PC-3 (cell line): ENCODE measurements around the gene LCE3D. TPM values are rescaled to one million over a fixed set of nuclear protein-coding genes. Genes with fewer than 3 reads are reported as not detected.

Experiments used
- ATAC-seq: fragments of 200-7000 bp; cut with Tn5 transposase; 2 replicates; pipeline ENCODE4 v1.9.1; 2020; ENCODE audit warnings: mild to moderate bottlenecking, moderate library complexity
- BruUV-seq: library from RNA; stranded (reverse); fragments of 400-500 nt; replicated peaks from 2 replicates; lab custom pipeline; 2021; lab: Mats Ljungman, UMichigan
- CTCF ChIA-PET: fragments of 300-600 bp; sonication (Branson Sonifier 250); formaldehyde crosslinking; loops from one replicate; lab custom pipeline; 2022; ENCODE audit warnings: antibody characterized with exemption; lab: Charles Lee
- POLR2A ChIA-PET: fragments of 300-600 bp; sonication (Branson Sonifier 250); formaldehyde crosslinking; loops from one replicate; lab custom pipeline; 2022; ENCODE audit warnings: antibody characterized with exemption; ENCODE audit not compliant: unreplicated experiment; lab: Charles Lee
- DNase-seq: peaks from one replicate; pipeline ENCODE4 v3.0.0-alpha.2; 2015
- H2AFZ ChIP-seq: fragments of 300-600 bp; sonication (generic); 2 replicates; pipeline ENCODE4 v1.6.0; 2016; ENCODE audit warnings: antibody characterized with exemption, low read length
- H3F3A ChIP-seq: fragments of 300-600 bp; sonication (generic); one replicate; pipeline ENCODE4 v1.6.0; 2017; ENCODE audit warnings: antibody characterized with exemption, low read length, control low read depth, mild to moderate bottlenecking; ENCODE audit not compliant: unreplicated experiment
- H3K27ac ChIP-seq: fragments of 300-600 bp; sonication (generic); 2 replicates; pipeline ENCODE4 v1.5.1; 2016; ENCODE audit warnings: mild to moderate bottlenecking, low read length
- H3K27me3 ChIP-seq: fragments of 300-600 bp; sonication (generic); 2 replicates; pipeline ENCODE4 v1.6.1; 2016; ENCODE audit warnings: low read length, mixed read lengths
- H3K36me3 ChIP-seq: fragments of 300-600 bp; sonication (generic); 2 replicates; pipeline ENCODE4 v1.6.1; 2016; ENCODE audit warnings: low read depth, mixed run types, low read length, mixed read lengths
- H3K4me1 ChIP-seq: fragments of 300-600 bp; sonication (generic); 2 replicates; pipeline ENCODE4 v1.5.1; 2016; ENCODE audit warnings: low read length; ENCODE audit not compliant: insufficient read depth
- H3K4me2 ChIP-seq: fragments of 300-600 bp; sonication (generic); 2 replicates; pipeline ENCODE4 v1.6.0; 2016; ENCODE audit warnings: low read length
- H3K4me3 ChIP-seq: fragments of 300-600 bp; sonication (generic); 2 replicates; pipeline ENCODE4 v1.5.1; 2016; ENCODE audit warnings: mild to moderate bottlenecking, low read length, mixed read lengths
- H3K79me2 ChIP-seq: fragments of 300-600 bp; sonication (generic); 2 replicates; pipeline ENCODE4 v1.6.1; 2017; ENCODE audit warnings: low read length, mixed read lengths
- H3K9ac ChIP-seq: fragments of 300-600 bp; sonication (generic); 2 replicates; pipeline ENCODE4 v1.6.0; 2016; ENCODE audit warnings: mild to moderate bottlenecking, low read length
- H3K9me2 ChIP-seq: fragments of 300-600 bp; sonication (generic); replicated peaks from 2 replicates; pipeline ENCODE4 v1.6.1; 2016; ENCODE audit warnings: mixed run types, low read length, mixed read lengths
- H3K9me3 ChIP-seq: fragments of 300-600 bp; sonication (generic); 2 replicates; pipeline ENCODE4 v1.6.1; 2016; ENCODE audit warnings: low read length, mixed read lengths
- H4K20me1 ChIP-seq: fragments of 300-600 bp; sonication (generic); 2 replicates; pipeline ENCODE4 v1.6.1; 2016; ENCODE audit warnings: low read length, mixed read lengths
- CTCF ChIP-seq: fragments of 300-600 bp; sonication (generic); conservative IDR thresholded peaks from 2 replicates; pipeline ENCODE4 v1.5.1; 2017; ENCODE audit warnings: antibody characterized with exemption, low read depth, mild to moderate bottlenecking, low read length
- EZH2 ChIP-seq: fragments of 300-600 bp; sonication (generic); IDR thresholded peaks from one replicate; pipeline ENCODE4 v1.6.1; 2017; ENCODE audit warnings: antibody characterized with exemption, mild to moderate bottlenecking, low read length; ENCODE audit not compliant: unreplicated experiment
- EZH2phosphoT487 ChIP-seq: fragments of 300-600 bp; sonication (generic); IDR thresholded peaks from 2 replicates; pipeline ENCODE4 v1.6.1; 2018; ENCODE audit warnings: mild to moderate bottlenecking, antibody characterized with exemption, low read length, borderline replicate concordance
- intact Hi-C: fragments of 100-400 bp; cut with micrococcal nuclease; formaldehyde crosslinking; loops from 2 replicates; pipeline ENCODE4 v1.9.0; 2023
- total RNA-seq: library from RNA; depleted of rRNA; stranded (reverse); fragments of >200 nt; gene quantifications from 2 replicates; pipeline ENCODE4 v1.2.3, GENCODE V29; 2014

Gene LCE3D
- total RNA-seq, 1 experiment from 2014 or later: not detected

- no peak within 1 kb of the TSS for H3K27ac ChIP-seq
- no peak within 1 kb of the TSS for H3K9ac ChIP-seq
- no peaks in the 10 kb centered on the region for H3K79me2 ChIP-seq
- no peak within 1 kb of the TSS for H3K4me2 ChIP-seq
- H3K4me3 ChIP-seq: no peak within 1 kb of the TSS
- TF ChIP-seq EZH2phosphoT487 (no peak), EZH2 (no peak), CTCF (no peak)
- POLR2A ChIA-PET: no interaction called here
- no peaks in the 10 kb centered on the region for H3K36me3 ChIP-seq
- no peaks in the 10 kb centered on the region for H3K4me1 ChIP-seq
- CTCF ChIA-PET: no interaction called here
- intact Hi-C loops: no loop called here
- no peaks in the 10 kb centered on the region for H3K9me2 ChIP-seq
- no peaks in the 10 kb centered on the region; the same call in 1 of the 2 replicates for H3K27me3 ChIP-seq
- BruUV-seq: no TSS peak
- ATAC-seq (no peak), DNase-seq (peak; percentile 1)
- H4K20me1 ChIP-seq: no peaks in the 10 kb centered on the region
- no peaks in the 10 kb centered on the region for H3F3A ChIP-seq
- H3K9me3 ChIP-seq: peaks cover 7% of the 10 kb centered on the region
- H2AFZ ChIP-seq: no peak within 1 kb of the TSS
Observed at GRCh38 chr1:152622803-152623202, 42.5 kb upstream of the LCE3D start, which contains the start of gene LCE3A. LCE3A (minus strand) TSS chr1:152623103; CDS start chr1:152623103, 0 bp downstream.

GRCh38 chr1:152621993-152622392 is 41.7 kb upstream of the LCE3D start:
- Histone ChIP-seq H3K4me2 (no peak overlapping the region), H3K9ac (no peak overlapping the region), H3F3A (no peaks in the 10 kb centered on the region), H2AFZ (no peak overlapping the region), H3K4me3 (no peak overlapping the region), H3K27ac (no peak overlapping the region), H3K9me2 (no peaks in the 10 kb centered on the region), H3K36me3 (no peaks in the 10 kb centered on the region), H3K79me2 (no peaks in the 10 kb centered on the region), H3K27me3 (no peaks in the 10 kb centered on the region; the same call in 1 of the 2 replicates), H3K9me3 (peaks cover 7% of the 10 kb centered on the region), H3K4me1 (no peaks in the 10 kb centered on the region), H4K20me1 (no peaks in the 10 kb centered on the region)
- ATAC-seq (no peak), DNase-seq (peak; percentile 0)
- BruUV-seq: no TSS peak
- ChIA-PET POLR2A (no interaction called here), CTCF (no interaction called here)
- intact Hi-C loops: no loop called here
- TF ChIP-seq CTCF (no peak), EZH2phosphoT487 (no peak), EZH2 (no peak)

- no peaks in the 10 kb centered on the region for H3K27me3 ChIP-seq
- DNase-seq (no peak), ATAC-seq (no peak)
- CTCF ChIA-PET: no interaction called here
- no peaks in the 10 kb centered on the region for H3K9me3 ChIP-seq
- H3K4me3 ChIP-seq: no peak within 1 kb of the TSS
- no peaks in the 10 kb centered on the region for H3K79me2 ChIP-seq
- H4K20me1 ChIP-seq: no peaks in the 10 kb centered on the region
- H3K36me3 ChIP-seq: no peaks in the 10 kb centered on the region
- POLR2A ChIA-PET: no interaction called here
- no peak within 1 kb of the TSS for H3K9ac ChIP-seq
- no peak for TF ChIP-seq EZH2phosphoT487
- no peak for TF ChIP-seq CTCF
- no peak for TF ChIP-seq EZH2
- H2AFZ ChIP-seq: no peak within 1 kb of the TSS
- no peak within 1 kb of the TSS for H3K27ac ChIP-seq
- no peaks in the 10 kb centered on the region for H3K4me1 ChIP-seq
- no TSS peak for BruUV-seq
- intact Hi-C loops: no loop called here
- H3F3A ChIP-seq: no peaks in the 10 kb centered on the region
- no peak within 1 kb of the TSS for H3K4me2 ChIP-seq
- H3K9me2 ChIP-seq: no peaks in the 10 kb centered on the region
Observed at GRCh38 chr1:152613511-152613910, 33.2 kb upstream of the LCE3D start, which contains the start of gene LCE3B. LCE3B (plus strand) TSS chr1:152613811; CDS start chr1:152613811, 0 bp downstream.
